Posterior vena cava (tissue), 2 donors: ENCODE data around the gene PEX7. TPM values are rescaled to one million over a fixed set of nuclear protein-coding genes. Genes with fewer than 3 reads are reported as not detected.
"Not testable (repeated sequence)": the region's sequence is repeated elsewhere in the genome, so short reads cannot be mapped to it uniquely, and the experiment has no call there.

Source experiments
- DNase-seq: peaks from one replicate; pipeline ENCODE4 v3.0.0-alpha.2; 2020; ENCODE audit warnings: low spot score
- intact Hi-C, 2 donors: fragments of 100-400 bp; cut with DNase I; formaldehyde crosslinking; loops; one replicate each; pipeline versions ENCODE4 v1.14.1 to v1.14.2; 2022 to 2023
- total RNA-seq, 2 donors: library from RNA; stranded (reverse); fragmentation: NEBNext Ultra II Directional; extraction: Animal tissue kit (Norgen Biotek cat#: 25700); gene quantifications; one replicate each; pipeline ENCODE4 v1.2.1, GENCODE V29; 2021
- donor health status: DM: yes; HTN: yes; CAD: no.
- donor health status: DM: yes; HTN: yes; CAD: no.

The PEX7 gene
- total RNA-seq, 2 donors from 2014 or later, result 4.4 to 4.7 TPM

DNA sequence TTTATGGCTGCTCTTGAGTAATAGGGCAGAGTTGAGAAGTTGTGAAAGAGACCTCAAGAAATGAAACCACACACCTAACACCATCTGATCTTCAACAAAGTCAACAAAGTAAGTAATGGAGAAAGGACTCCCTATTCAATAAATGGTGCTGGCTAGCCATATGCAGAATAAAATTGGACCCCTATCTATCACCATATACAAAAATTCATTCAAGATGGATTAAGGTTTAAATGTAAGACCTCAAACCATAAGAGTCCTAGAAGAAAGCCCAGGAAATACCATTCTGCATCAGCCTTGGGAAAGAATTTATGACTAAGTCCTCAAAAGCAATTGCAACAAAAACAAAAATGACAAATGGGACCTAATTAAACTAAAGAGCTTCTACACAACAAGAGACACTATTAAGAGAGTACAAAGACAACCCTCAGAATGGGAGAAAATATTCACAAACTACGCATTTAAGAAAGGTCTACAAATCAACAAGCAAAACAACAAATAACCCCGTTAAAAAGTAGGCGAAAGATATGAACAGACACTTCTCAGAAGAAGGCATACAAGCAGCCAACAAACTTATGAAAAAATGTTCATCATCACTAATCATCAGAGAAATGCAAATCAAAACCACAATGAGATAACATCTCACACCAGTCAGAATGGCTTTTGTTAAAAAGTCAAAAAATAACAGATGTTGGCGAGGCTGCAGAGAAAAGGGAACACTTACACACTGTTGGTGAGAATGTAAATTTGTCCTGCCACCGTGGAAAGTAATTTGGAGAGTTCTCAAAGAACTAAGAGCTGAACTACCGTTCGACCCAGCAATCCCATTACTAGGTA, 34.1 kb upstream of the PEX7 start:
- no peak for DNase-seq
- intact Hi-C loops, result no loop called here

DNA sequence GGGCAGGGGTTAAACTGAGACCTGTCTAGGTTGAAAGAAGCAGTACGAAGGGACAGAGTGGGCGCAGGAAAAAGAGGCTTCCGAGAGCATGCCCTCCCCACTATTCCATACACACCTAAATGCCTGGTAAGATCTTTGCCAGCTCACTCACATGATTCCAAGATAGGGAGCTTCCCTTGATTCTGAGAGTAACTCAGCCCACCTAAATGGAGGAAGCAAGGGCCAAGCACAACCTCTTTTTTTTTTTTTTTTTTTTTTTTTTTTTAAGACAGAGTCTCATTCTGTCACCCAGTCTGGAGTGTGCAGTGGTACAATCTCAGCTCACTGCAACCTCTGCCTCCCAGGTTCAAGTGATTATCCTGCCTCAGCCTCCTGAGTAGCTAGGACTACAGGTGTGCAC, 33.0 kb upstream of the PEX7 start:
- intact Hi-C loops, DNase-seq: not testable (repeated sequence)

- DNase-seq, result no peak
- intact Hi-C loops, result loop anchor here (5.0 to 10.0 kb wide), 4 partner anchors 143 to 1318 kb away; no protein-coding TSS in a partner anchor
Observed at GRCh38 chr6:136790411-136791295, 31.7 kb upstream of the PEX7 start.

DNA sequence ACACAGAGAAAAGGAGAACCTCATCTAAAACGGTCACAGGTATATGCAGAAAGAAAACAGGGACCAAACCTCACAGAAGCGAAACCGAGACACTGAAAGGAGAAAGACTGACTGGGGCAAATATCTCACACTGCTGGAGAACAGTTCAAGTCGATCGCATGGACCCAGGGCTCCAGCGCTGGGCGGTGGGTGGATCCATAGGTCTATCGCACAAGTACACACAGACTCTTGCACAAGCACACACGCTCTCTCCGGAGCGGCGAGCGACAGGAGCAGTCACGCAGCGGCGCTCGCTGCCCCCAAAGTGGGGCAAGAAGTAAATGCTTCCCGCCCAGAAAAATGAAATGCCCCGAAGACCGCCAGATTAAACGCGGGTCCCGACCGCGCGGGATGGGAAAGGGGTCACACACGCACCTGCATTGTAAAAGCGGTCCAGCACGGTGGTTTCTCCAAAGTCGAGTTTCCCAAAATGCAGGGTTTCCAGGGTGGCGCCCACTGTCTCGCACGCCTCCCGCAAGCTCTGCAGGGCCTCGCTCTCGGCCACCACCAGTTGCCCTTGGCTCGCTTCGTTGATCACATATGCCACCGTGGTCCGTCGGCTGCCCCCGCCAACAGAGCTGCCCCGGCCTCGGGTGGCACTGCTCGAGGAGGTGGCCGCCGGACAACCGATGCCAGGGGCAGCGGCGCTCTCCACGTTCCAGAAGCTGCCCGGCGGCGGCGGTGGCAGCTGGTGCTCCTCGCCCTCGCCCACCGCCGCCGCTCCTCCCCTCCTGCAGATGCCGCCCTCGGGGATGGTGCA, 30.9 kb upstream of the PEX7 start:
- intact Hi-C loops, result loop anchor here (2.0 to 10.0 kb wide), 5 partner anchors 144 to 1319 kb away; no protein-coding TSS in a partner anchor
- DNase-seq, result peak; percentile 92

- intact Hi-C loops, result loop anchor here (2.0 to 10.0 kb wide), 5 partner anchors 145 to 1320 kb away; no protein-coding TSS in a partner anchor
- DNase-seq, result no peak
Observed at GRCh38 chr6:136792095-136792409, 30.3 kb upstream of the PEX7 start.

DNA sequence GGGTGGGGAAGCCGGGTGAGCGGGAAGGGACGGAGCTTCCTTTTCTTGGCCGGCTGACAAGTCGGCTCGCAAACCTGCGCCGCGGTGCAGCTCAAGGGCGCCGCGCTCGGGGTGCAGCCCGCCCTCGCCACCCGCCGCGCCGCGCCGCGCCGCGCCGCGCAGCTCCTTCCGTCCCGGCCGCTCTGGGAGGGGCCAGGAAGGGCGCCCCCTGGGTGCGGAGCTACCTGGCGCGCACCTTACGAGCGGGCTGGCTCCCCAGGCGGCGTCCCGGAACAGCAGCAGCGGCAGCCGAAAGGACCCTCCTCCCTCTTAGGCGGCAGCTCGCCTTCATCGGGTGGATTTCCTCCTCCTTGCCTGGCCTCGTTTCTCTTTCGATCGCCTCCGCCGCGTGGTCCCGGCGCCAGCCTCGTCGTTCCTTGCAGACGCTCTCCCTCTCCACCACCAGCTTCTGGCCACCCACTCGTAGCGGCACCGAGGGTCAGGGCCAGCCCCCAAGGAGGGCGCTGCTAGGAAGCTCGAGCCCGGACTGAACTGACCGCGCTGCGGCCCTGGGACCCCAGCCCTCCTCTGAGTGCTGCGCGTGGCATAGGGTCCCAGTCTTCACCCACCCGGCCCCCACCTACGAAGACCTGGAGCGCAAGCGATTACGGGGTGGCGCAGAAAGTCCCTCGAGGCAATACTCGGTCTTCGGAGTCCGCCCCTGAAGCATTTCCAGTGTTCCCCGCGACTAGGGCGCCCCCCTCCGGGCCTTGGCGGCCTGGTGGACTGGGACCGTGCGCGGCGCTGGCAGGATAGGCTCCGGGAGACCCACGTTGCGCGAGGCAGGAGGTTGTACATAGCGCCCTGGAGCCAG, 29.8 kb upstream of the PEX7 start, which contains the start of gene MAP3K5:
Gene MAP3K5, minus strand, starts transcription at position 68 of the 853 bp plus-strand sequence. CDS start 320 bp downstream, outside the sequence.
- intact Hi-C loops, result loop anchor here (2.0 to 10.0 kb wide), 5 partner anchors 145 to 1320 kb away; no protein-coding TSS in a partner anchor
- peak; percentile 98 for DNase-seq

DNA sequence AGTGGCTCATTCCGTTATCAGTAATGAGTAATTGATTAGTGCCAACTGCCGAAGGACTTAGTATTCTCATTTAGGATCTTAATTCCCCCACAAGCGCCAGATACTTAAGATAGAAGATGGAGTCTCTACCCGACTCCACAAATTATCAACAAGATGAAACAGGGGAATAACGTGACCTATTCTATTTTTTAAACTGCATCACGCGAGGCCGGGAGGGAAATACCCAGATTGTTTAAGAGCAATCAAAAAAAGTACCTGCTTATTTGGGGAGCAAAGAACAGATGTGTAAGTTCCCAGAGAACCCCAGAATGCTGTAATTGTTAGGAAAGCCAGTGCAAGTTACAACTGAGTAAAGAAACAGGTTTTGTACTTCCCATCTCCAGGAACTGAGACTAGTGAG, 29.0 kb upstream of the PEX7 start:
- DNase-seq, result no peak
- intact Hi-C loops, result loop anchor here (2.0 to 10.0 kb wide), 5 partner anchors 146 to 1321 kb away; no protein-coding TSS in a partner anchor

DNA sequence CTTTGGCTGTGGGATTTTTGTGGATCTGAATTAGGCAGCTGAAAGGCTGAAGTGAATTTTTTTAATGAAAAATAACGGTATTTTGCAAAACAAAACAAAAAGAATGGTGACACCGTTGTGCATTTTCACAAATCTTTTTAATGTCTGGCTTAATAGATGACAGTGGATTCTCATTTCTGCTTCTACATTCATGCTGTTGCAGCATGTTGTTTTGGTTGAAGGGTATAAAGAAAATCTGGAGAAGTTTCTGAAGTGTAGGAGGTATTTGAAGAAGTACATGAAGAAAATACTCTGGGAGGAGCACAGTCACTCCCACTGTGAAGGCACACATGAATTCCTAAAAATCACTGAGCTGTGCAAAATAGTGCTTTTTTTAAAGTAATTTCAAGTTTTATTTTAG, 27.0 kb upstream of the PEX7 start:
- intact Hi-C loops, result loop anchor here in 1 of 2 donors (10.0 kb wide), 1 partner anchor 211 kb away; no protein-coding TSS in a partner anchor
- no peak for DNase-seq

- intact Hi-C loops, result loop anchor here in 1 of 2 donors (10.0 kb wide), 1 partner anchor 211 kb away; no protein-coding TSS in a partner anchor
- DNase-seq, result no peak
Observed at GRCh38 chr6:136795996-136796395, 26.4 kb upstream of the PEX7 start.

DNA sequence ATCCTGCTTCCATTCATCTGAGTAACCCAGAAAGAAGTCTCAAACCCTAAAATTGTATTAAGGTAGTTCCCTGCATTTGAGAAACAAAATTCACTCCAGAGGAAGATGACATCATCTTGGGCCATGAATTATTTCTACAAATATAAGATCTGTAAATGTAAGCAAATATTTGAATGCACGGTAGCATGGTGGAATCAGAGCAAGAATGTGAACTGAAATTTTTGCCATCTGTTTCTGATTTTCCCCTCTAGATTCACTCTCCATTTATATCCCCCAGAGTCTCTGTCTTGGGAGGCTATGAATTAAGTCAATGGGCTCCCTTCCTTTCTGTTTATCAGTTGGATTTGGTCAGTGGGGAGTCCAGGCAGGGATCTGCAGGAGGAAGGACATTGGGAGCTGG, 24.3 kb upstream of the PEX7 start:
- intact Hi-C loops, result loop anchor here in 1 of 2 donors (10.0 kb wide), 1 partner anchor 213 kb away; no protein-coding TSS in a partner anchor
- DNase-seq, result no peak

GRCh38 chr6:136801581-136801980, 20.8 kb upstream of the PEX7 start:
- intact Hi-C loops, result no loop called here
- DNase-seq, result no peak

DNA sequence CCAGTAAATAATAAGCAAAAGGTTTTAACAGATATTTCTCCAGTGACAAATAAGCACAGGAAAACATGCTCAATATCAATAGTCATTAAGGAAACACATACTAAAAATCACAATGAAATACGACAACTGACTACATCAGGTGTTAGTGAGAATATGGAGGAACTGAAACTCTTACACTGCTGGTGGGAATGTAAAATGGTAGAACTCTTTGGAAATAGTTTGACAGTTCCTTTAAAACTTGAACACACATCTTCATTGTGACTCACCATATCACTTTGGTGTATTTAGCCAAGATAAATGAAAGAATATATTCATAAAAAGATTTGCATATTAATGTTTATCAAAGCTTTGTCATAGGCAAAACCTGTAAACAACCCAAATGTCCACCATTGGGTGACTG, 18.8 kb upstream of the PEX7 start:
- intact Hi-C loops, result no loop called here
- no peak for DNase-seq

DNA sequence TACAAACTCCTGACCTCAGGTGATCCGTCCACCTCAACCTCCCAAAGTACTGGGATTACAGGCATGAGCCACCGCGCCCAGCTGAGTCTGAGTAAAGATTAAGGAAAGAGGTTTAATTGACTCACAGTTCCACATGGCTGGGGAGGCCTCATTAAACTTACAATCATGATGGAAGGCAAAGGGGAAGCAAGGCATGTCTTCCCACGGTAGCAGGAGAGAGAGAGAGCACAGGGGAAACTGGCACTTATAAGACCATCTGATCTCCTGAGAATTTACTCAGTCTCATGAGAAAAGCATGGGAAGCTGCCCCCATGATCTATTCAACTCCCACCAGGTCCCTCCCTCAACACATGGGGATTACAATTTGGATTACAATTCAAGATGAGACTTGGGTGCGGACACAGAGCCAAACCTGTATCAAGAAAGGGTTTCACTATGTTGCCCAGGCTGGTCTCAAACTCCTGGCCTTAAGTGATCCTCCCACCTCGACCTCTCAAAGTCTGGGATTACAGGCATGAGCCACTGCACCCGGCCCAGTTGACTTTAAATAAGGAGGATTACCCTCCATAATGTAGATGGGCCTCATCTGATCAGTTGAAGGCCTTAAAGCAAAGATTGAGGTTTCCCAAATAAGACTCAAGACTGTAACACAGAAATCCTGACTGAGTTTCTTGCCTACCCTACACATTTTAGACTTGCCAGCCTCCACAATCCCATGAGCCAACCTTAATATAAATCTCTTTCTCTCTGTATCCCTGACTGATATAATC, 13.1 kb upstream of the PEX7 start:
- intact Hi-C loops, result no loop called here
- no peak for DNase-seq

DNA sequence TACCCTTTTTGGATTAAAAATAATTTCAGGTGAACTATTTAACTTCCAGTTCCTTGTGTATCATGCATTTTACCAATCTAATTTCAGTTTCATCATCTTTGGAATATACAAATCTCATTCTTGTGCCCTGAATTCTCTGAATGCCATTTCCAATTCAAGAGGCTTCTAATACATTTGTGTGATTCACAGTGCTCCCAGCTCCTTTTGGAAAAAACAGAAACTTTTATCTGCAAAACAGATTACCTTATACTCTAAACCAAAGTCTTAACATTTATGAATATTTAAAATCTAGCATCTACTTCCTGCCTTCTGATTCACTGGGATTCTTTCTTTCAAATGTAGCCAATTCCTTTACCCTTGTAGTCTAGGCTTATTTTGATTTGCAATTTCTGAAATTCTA, 11.1 kb upstream of the PEX7 start:
- DNase-seq, result no peak
- intact Hi-C loops, result no loop called here

DNA sequence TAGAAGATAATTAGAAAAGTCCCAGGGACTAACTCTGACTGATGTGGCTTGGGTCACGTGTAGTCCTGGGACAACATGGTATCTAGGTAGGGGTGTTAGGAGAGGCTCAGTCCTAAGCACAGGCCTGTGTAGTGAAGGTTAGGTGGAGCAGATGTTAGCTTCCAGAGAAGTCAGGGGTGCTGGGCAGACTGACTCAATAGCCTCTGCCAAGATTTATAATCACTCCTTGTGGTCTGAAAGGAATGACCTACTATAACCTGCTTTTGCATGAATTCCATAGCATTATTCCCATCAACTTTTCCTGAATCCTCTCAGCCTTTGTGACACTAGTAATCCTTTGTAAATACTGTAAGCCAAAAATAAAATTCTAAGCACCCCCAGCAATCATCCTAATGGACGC, 10.2 kb upstream of the PEX7 start:
- intact Hi-C loops, result no loop called here
- DNase-seq, result no peak

GRCh38 chr6:136815608-136816007, 6.8 kb upstream of the PEX7 start:
- intact Hi-C loops, DNase-seq: not testable (repeated sequence)

GRCh38 chr6:136816656-136817055, 5.7 kb upstream of the PEX7 start:
- intact Hi-C loops, result no loop called here
- no peak for DNase-seq
